SK-N-SH treated with all-trans-retinoic acid at 6 μM for 48 hours (cell line): ENCODE results near the gene TMED1.

ENCODE experiments used
- ARNTL ChIP-seq: fragments of 450-650 bp; formaldehyde crosslinking; IDR thresholded peaks from 2 replicates; pipeline ENCODE4 v1.5.0; 2020; ENCODE audit warnings: low read depth, mild to moderate bottlenecking, moderate library complexity, borderline replicate concordance
- PATZ1 ChIP-seq: fragments of 250-450 bp; sonication (Bioruptor Pico); IDR thresholded peaks from 2 replicates; pipeline ENCODE4 v1.8.0; 2020; ENCODE audit warnings: mild to moderate bottlenecking, moderate library complexity, borderline replicate concordance
- POU6F1 ChIP-seq: fragments of 250-450 bp; sonication (Bioruptor Pico); IDR thresholded peaks from 2 replicates; pipeline ENCODE4 v1.8.0; 2021; ENCODE audit warnings: low read depth, mild to moderate bottlenecking, moderate library complexity, borderline replicate concordance
- RARB ChIP-seq: fragments of 250-450 bp; sonication (Bioruptor Pico); IDR thresholded peaks from 2 replicates; pipeline ENCODE4 v1.8.0; 2021; ENCODE audit warnings: mild to moderate bottlenecking, moderate library complexity
- TOX ChIP-seq: fragments of 250-450 bp; sonication (Bioruptor Pico); IDR thresholded peaks from 2 replicates; pipeline ENCODE4 v1.8.0; 2021; ENCODE audit warnings: mild to moderate bottlenecking, moderate library complexity, borderline replicate concordance
- ZNF70 ChIP-seq: fragments of 450-650 bp; formaldehyde crosslinking; IDR thresholded peaks from 2 replicates; pipeline ENCODE4 v1.5.0; 2020; ENCODE audit warnings: mild to moderate bottlenecking, moderate library complexity
- ZNF8 ChIP-seq: fragments of 450-650 bp; formaldehyde crosslinking; IDR thresholded peaks from 2 replicates; pipeline ENCODE4 v1.5.0; 2020; ENCODE audit warnings: mild to moderate bottlenecking, moderate library complexity

- TF ChIP-seq RARB (CRISPR knock-in tag) (no peak), PATZ1 (no peak), TOX (CRISPR knock-in tag) (no peak), ARNTL (CRISPR knock-in tag) (no peak), POU6F1 (no peak), ZNF70 (CRISPR knock-in tag) (no peak), ZNF8 (CRISPR knock-in tag) (no peak)
Measured at GRCh38 chr19:10881403-10882107, 45.5 kb upstream of the TMED1 start.
